HG02943 (cell line): ENCODE measurements around the gene SORBS2.

Experiments
- ATAC-seq: cut with Tn5 transposase; IDR thresholded peaks from one replicate; pipeline ENCODE4 v1.9.1; 2021; ENCODE audit warnings: mild to moderate bottlenecking, low read depth, moderate library complexity; ENCODE audit not compliant: unreplicated experiment

SORBS2 gene

DNA sequence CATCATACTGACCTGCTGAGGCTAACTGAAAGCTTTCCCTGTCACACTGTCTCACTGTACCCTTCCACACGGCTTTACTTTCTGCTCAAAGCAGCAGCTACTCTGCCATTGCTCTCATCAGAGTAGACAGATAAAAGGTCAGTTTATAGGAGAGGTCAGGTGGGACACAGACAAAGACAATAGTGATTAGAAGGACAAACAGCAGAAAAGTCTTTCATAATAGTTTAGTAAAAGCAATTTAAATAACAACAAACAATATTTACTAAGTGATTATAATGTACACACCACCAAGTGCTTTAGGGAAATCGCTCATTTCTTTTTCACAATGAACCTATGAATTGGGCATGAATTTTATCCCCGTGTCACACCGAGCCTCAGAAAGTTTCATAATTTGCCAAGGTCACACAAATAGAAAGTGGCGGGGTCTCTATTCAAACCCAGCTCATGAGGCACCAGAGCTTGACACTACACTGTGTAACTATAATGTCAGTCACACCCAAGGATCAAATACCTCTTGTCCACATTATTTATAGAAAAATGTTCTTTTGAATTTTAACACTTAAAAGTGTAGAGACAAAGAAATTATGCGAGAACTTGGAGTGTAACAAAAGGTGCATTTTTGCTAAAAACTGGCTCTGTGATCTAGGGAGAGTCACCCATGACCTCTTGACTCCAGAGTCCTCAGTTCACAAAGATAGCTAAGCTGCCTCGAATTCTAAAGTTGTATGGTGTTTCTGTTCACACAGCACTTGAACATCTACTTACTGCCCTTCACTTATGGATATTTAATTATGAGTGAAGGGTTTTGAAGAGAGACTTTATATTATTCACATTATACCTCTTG lies 24.5 kb upstream of the SORBS2 start:
- ATAC-seq, result no peak

DNA sequence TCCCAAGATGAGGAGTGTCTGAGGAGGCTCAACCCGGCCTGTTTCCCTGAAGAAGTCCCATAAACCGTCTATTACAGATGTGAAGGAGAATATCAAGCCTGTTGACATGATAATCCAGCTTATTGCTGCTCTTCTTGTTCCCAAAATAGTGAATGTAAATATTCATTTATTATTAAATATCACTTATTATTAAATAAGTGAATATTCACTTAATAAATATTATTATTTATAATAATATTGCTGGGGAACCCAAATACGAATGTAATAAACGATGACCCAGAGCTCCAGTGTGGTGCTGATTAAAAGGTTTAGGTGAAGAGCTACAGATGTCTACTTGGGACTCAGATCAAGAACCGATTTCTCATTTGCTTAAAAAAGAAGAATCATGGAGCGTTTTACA lies 23.8 kb upstream of the SORBS2 start:
- no peak for ATAC-seq

- no peak for ATAC-seq
These were observed 23.3 kb upstream of the SORBS2 start for GRCh38 chr4:185835336-185835735.

- no peak for ATAC-seq
These were observed 22.8 kb upstream of the SORBS2 start for GRCh38 chr4:185834778-185835177.

- ATAC-seq, result no peak
These were observed 22.1 kb upstream of the SORBS2 start for GRCh38 chr4:185834088-185834487.

DNA sequence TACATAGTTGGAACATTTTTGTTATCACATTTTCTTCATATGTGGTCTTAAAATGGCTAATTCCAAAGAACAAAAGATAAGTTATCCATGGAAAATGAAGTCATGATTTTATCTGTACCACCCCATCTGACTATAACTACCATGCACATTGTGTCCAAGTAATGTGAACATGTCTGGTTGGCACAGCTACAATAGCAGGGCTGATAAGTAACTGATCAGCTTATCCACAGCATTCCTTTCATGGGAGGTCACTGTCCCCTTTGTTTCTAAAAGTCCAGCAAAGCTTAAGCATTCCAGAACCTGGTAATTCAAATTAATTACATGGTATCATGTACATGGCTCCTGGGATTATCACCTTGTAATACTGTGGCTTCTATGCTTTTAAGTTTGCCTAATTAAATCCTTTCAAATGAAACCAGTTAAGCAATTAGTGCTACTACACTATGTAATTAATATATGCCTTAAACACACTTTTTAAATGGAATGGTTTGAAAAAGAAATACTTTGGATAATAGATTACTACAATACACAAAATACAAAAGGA lies 21.1 kb upstream of the SORBS2 start:
- ATAC-seq, result no peak

- ATAC-seq, result no peak
These were observed 19.3 kb upstream of the SORBS2 start for GRCh38 chr4:185831125-185831815.

GRCh38 chr4:185830263-185830994 lies 18.4 kb upstream of the SORBS2 start:
- ATAC-seq, result no peak

DNA sequence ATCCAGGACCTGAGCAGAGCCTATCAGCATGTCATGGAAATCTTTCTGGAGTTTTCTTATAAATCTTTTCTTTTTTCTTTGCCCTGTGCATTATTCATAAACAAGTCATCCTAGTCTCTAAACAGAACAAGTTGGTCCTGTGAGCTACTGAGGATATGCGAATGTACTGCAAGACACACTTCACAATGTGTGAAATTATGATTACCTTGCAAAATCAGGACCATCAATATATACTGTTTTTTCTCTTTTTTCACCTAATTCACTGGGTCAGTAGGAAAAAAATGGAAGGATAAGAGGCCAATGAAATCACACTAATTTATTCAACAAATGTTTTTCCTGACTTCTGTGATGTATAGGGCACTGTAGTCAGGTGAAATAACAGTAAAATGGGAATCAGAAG lies 14.4 kb upstream of the SORBS2 start:
- ATAC-seq, result no peak

DNA sequence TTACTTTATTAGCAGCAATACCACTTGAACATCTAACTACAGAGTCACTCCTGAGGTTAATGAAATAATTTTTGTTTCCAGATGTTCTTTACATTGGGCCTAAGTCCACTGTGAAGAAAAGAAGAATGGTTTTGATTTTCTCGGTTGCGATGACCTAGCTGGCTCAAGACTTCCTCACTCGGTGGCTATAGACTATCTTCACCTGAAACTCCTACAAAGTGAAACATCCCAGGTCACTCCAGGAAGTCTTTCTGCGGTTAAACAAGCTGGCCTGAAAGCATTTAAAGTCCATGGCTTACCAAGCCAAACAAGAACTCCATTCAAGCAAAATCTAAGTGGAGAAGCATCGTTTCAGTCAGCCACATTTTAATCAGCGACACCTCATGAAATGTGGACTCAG lies 13.7 kb upstream of the SORBS2 start:
- no peak for ATAC-seq

DNA sequence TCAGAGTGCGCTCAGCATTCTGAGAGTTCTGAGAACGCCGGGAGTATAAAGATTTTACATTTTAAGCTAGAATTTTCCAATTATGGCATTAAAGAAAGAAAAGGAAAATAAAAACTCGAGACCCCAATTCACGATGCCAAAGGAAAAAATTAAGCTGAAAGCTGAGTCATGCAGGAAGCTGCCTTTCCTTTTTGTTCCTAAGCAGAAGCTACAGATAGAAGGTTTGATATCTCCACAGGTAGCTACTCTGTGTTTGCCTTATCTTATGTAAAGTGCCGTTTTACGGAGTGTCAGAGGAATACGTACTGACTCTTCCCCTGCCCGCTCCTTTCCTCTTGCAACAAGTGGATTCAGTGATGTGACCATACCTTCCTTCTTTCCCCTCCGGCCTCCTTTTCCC lies 10.8 kb upstream of the SORBS2 start:
- no peak for ATAC-seq

DNA sequence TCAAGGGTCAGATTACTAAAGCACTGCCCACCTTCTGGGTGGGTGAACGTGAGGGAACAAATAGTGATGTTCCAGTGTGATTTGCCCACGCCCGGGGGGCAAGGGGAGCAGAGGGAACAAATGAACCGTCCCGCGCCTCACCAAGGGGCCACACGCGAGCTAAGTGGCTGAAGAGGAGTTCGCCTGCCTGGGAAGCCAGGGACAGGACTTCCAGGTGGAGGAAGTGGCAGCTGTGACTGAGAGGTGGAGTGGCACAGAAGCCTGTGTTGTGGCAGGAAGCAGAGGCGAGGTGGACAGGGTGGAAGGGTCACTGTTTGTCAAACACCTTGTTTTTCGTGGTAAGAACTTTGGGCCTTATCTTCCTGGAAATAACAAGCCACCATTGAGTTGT lies 9.0 kb upstream of the SORBS2 start:
- no peak for ATAC-seq

GRCh38 chr4:185820146-185821028 lies 8.4 kb upstream of the SORBS2 start:
- no peak for ATAC-seq

DNA sequence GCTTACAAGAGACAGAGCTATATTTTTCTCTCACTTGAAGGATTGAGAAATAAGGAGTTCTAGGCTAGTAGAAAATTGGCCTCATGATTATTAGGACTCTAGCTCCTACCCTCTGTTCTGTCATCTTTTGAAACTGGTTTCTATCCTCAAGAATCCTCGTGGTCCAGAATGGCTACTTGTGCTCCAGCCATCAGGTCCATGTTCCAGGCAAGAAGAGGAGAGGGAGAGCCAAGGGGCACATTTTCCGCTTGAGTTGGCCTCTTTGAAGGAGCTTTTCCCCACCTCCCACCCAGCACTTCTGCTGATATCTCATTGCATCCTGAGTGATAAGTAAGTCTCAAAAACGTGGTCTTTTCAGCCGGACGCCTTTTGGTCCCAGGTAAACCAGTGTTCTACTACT lies 7.2 kb upstream of the SORBS2 start:
- ATAC-seq, result no peak

DNA sequence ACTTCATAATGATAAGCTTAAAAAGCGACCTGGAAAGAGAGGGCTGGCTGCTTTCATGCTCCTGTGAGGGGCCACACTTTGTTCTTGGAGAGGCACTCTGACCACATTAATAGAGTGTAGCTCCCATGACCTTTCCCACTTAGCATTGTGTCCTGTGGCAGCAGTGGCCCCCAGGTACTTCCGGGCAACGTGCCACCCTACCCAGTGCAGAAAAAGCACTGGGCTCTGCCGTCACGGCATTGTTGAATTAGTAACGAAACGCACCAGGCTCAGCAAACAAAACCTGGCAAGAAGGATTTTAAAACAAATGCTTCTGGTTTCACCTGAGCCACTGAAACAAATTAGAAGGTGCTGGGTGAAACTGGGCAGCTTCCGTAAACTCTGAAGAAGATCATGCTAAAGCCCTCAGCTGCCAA lies 5.4 kb upstream of the SORBS2 start:
- ATAC-seq, result no peak

DNA sequence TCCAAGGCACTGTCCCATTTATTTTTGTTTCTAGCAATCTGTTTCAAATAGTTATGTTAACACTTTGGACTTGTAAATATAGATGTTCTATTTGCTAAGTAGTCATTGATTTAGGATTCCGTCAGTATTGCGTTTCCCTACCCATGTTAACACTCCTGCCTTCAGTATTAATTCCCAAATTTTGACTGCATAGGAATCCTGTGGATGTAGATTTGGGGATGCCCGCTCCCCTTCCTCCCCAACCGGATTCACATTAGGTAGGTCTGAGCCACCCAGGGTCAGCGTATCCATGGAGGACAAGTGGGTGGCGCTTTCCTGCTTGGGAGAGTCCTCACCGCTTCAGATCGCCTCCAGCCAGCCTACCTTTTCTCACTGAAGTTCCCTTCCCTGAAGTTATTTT lies 1.1 kb upstream of the SORBS2 start:
- no peak for ATAC-seq

DNA sequence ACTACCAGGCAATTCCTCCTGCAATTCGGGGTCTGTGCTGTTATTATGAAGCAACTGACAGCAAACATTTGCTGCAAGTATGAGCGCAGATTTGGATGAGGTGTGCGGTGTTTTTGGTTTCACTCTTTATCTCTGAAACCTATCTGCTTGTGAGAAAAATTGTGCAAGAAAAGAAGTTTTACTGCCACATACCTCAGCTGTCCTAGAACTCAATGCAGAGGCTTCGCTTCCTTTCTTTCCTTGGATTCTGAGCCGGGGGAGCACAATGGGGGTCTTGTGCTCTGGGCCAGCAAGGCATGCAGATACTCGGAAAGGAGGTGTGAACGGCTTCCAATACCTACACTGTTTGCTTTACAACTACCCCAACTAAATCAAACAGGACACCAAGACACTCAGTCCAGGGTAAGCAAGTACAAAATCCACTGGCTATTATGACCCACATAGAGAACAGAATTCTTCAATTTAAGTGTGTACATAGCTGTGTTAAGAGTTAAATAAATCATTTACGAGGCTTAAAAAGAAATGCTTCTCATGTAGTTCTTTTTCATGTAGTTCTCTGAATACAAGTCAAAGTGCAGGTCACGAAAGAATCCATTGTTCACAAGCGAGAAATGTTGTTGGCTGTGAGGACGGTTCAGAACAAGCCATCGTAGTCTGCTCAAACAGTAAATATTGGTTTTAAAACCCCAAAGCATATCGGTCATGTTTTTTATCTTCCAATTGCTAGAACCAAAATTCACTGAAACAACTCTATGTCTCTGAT lies 1.1 kb downstream of the SORBS2 start:
- no peak for ATAC-seq

GRCh38 chr4:185809533-185810071 lies 2.4 kb downstream of the SORBS2 start:
- no peak for ATAC-seq

DNA sequence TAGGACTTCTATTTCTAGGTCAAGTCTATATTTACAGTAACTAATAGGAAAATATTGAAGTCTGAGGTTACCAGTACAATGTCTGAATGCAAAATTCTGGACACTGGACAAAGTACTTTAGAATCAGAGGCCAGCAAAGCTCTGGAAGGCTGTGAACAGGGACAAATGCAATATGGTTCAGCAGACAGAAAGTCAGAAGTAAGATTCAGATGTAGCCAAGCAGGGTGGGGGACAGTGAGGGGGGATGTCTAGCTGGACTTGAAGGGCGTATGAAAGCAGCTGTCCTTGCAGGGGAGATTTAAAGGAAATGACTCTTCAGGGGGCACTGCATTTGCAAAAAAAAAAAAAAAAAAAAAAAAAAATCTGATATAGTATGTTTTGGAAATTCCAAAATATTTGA lies 2.9 kb downstream of the SORBS2 start:
- ATAC-seq, result no peak
